Activated naive CD4-positive, alpha-beta T cell treated with anti-CD3 and anti-CD28 coated beads, Interleukin-2, amount 50 U/mL, for 72 hours (primary cell): ENCODE results near the gene RASGRF2. TPM values are rescaled to one million over a fixed set of nuclear protein-coding genes. Genes with fewer than 3 reads are reported as not detected.
A peak's percentile ranks its signal among the peaks of the same experiment; 100 is the strongest.

Experiments
- ATAC-seq, 2 donors: fragments of 150-1000 bp; cut with Tn5 transposase; 2 replicates each; pipeline ENCODE4 v1.10.0; 2021; ENCODE audit warnings: mild to moderate bottlenecking in 2 of 2, moderate library complexity in 2 of 2
- DNase-seq, 2 donors: peaks; one replicate each; pipeline ENCODE4 v3.0.0; 2021 to 2022; ENCODE audit warnings: low spot score in 2 of 2
- H3K27ac Mint-ChIP-seq, 2 donors: one replicate each; pipeline ENCODE4 v1.8.0; 2022; ENCODE audit warnings: mild to moderate bottlenecking in 2 of 2, mixed read lengths in 2 of 2
- H3K36me3 Mint-ChIP-seq, 2 donors: one replicate each; pipeline ENCODE4 v1.8.0; 2022; ENCODE audit warnings: mixed read lengths in 2 of 2
- H3K9me3 Mint-ChIP-seq, 2 donors: one replicate each; pipeline ENCODE4 v1.8.0; 2022; ENCODE audit warnings: mixed read lengths in 2 of 2
- total RNA-seq, 2 donors: library from RNA; stranded (reverse); gene quantifications; one replicate each; pipeline ENCODE4 v1.2.3, GENCODE V29; 2022

Gene RASGRF2
- total RNA-seq, 2 donors from 2014 or later = 13.4 to 14.5 TPM

DNA sequence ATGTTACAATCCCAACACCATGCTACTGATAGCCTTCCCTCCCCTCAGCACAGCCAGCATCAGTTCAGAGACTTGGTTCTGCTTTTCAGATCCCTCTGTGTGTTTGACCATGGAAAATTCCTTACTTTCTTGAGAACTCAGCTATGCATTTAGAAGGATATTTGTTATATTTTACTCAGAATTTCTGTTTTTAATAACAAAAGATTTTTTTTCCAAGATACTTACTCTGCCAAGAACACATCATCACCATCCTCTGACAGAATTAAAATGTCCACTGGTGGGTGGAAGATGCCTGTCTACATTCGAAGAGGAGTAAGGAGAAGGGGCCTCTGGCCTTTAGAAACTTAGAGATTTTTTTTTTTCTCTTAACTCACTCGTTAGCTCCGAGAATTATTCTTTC, 216.9 kb downstream of the RASGRF2 start:
- ATAC-seq (no peak), DNase-seq (no peak)
- Mint-ChIP-seq H3K36me3 (no peaks in the 10 kb centered on the region), H3K9me3 (no peaks in the 10 kb centered on the region), H3K27ac (no peak overlapping the region)

GRCh38 chr5:81179959-81180358, 219.8 kb downstream of the RASGRF2 start:
- no peak overlapping the region for H3K27ac Mint-ChIP-seq
- no peak for DNase-seq
- no peak for ATAC-seq
- H3K9me3 Mint-ChIP-seq = no peaks in the 10 kb centered on the region
- H3K36me3 Mint-ChIP-seq = no peaks in the 10 kb centered on the region

GRCh38 chr5:81180780-81181460, 220.8 kb downstream of the RASGRF2 start:
- DNase-seq (no peak), ATAC-seq (no peak)
- H3K36me3 Mint-ChIP-seq = no peaks in the 10 kb centered on the region
- H3K9me3 Mint-ChIP-seq = no peaks in the 10 kb centered on the region
- H3K27ac Mint-ChIP-seq = no peak overlapping the region

DNA sequence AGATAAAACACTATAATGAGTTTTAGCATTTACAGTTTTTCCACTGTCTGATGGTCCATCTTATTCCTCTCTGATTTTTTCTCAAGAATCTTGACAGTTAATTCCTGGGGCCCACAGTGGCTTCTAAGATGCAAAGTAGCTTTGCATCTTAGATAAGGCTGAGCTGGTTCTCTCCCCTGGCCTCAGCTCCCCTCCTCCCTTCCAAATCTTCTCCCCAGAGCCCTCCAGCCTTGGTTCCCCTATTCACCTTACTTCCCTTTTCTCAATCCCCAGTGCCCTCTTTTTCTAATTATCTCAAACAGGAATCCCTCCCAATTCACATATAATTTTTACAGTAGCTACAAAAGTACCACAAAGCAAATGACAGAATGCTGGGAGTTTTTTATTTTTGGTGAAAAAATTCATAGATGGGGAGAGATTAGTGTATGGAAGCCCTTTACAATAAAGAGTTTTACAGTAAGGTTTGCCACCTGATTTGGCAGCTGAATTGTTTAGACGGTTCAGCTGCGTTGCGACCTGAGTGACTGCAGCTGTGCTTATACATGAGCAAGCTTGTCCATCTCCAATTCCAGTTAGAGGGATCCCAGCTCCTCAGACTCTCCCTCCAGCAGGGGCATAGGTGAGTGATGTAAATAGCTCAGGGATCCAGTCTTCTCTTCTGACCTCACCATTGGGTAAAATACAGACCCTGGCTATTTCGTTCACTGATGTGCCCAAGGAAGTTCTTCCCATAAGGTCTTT, 221.6 kb downstream of the RASGRF2 start:
- DNase-seq = no peak
- ATAC-seq = no peak
- H3K9me3 Mint-ChIP-seq = no peaks in the 10 kb centered on the region
- H3K36me3 Mint-ChIP-seq = no peaks in the 10 kb centered on the region
- peak overlapping the region in 1 of 2 donors; percentile 38 for H3K27ac Mint-ChIP-seq

GRCh38 chr5:81182396-81183390, 222.5 kb downstream of the RASGRF2 start:
- peak overlapping the region in 1 of 2 donors; percentile 58 for H3K27ac Mint-ChIP-seq
- DNase-seq (no peak), ATAC-seq (peak; percentile 44 to 92)
- no peaks in the 10 kb centered on the region for H3K9me3 Mint-ChIP-seq
- H3K36me3 Mint-ChIP-seq = no peaks in the 10 kb centered on the region

DNA sequence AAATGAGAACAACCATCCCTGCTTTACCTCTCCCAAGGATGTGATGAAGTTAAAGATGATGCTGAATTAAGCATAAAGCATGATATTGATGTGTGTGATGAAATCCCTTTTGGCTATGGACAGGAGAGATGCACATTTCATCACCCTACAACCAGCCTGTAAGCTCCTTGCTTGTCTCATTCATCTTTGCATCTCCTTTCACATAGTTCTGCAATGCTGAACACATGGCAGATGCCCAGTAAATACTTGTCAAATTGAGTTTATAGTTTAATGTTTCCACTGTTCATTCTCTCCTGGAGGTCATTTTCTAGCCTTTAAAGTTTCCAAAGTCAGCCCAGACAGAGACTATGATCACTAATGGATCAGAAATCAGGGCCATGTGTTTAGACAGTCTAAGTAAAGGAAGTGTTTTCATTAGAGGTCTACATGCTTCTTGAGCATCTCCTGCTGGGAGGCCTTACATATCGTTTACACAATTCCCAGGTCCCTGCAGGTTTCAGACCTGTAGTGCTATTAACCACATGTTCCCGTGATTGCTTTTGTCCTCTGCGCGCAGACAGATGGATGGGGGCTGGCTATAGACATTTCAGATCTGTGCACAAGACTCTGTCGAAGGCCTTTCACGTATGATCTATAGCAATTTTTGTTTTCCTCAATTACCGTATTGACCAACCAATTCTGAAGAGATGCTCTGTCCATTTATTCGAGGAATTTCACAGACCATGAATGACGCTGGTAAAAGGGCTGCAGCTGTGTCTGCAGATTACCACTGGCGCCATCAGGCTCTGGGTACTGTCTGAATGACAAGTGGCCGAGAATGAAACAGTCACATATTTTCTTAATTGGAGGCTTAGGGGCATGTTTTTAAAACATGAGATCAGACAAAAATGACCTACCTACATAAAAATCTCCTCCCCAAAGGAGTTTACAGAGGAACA, 223.9 kb downstream of the RASGRF2 start:
- H3K9me3 Mint-ChIP-seq = no peaks in the 10 kb centered on the region
- no peaks in the 10 kb centered on the region for H3K36me3 Mint-ChIP-seq
- H3K27ac Mint-ChIP-seq = peak overlapping the region in 1 of 2 donors; percentile 92

GRCh38 chr5:81184749-81185110, 224.6 kb downstream of the RASGRF2 start:
- Mint-ChIP-seq H3K36me3 (no peaks in the 10 kb centered on the region), H3K9me3 (no peaks in the 10 kb centered on the region), H3K27ac (peak overlapping the region in 1 of 2 donors; percentile 92)
- ATAC-seq = no peak
- no peak for DNase-seq

More for the DNA sequence above, 223.9 kb downstream of the RASGRF2 start:
- no peak for ATAC-seq
- DNase-seq = no peak

- DNase-seq = no peak
- Mint-ChIP-seq H3K36me3 (no peaks in the 10 kb centered on the region), H3K9me3 (no peaks in the 10 kb centered on the region), H3K27ac (peak overlapping the region; percentile 54 to 81)
- no peak for ATAC-seq
These were observed 227.7 kb downstream of the RASGRF2 start for GRCh38 chr5:81187885-81188284.

- H3K27ac Mint-ChIP-seq = no peak overlapping the region
- no peaks in the 10 kb centered on the region for H3K36me3 Mint-ChIP-seq
- ATAC-seq = no peak
- no peaks in the 10 kb centered on the region for H3K9me3 Mint-ChIP-seq
- no peak for DNase-seq
These were observed 228.8 kb downstream of the RASGRF2 start for GRCh38 chr5:81188962-81189361.

- peaks cover 0 to 3% of the 10 kb centered on the region in 2 donors for H3K36me3 Mint-ChIP-seq
These were observed 229.8 kb downstream of the RASGRF2 start for GRCh38 chr5:81189875-81190498.

GRCh38 chr5:81191726-81192372, 231.7 kb downstream of the RASGRF2 start:
- H3K36me3 Mint-ChIP-seq = peaks cover 0 to 4% of the 10 kb centered on the region in 2 donors
- ATAC-seq = no peak
- no peaks in the 10 kb centered on the region for H3K9me3 Mint-ChIP-seq
- DNase-seq = no peak
- H3K27ac Mint-ChIP-seq = no peak overlapping the region

More at GRCh38 chr5:81189875-81190498, 229.8 kb downstream of the RASGRF2 start:
- H3K9me3 Mint-ChIP-seq = no peaks in the 10 kb centered on the region
- no peak for DNase-seq
- H3K27ac Mint-ChIP-seq = no peak overlapping the region
- no peak for ATAC-seq

GRCh38 chr5:81192373-81192750, 232.2 kb downstream of the RASGRF2 start:
- Mint-ChIP-seq H3K27ac (peak overlapping the region in 1 of 2 donors; percentile 17), H3K9me3 (no peaks in the 10 kb centered on the region), H3K36me3 (peaks cover 0 to 4% of the 10 kb centered on the region in 2 donors)
- ATAC-seq (no peak), DNase-seq (no peak)

- peak; percentile 98 to 99 for ATAC-seq
These were observed 234.6 kb downstream of the RASGRF2 start for GRCh38 chr5:81194633-81195334.

DNA sequence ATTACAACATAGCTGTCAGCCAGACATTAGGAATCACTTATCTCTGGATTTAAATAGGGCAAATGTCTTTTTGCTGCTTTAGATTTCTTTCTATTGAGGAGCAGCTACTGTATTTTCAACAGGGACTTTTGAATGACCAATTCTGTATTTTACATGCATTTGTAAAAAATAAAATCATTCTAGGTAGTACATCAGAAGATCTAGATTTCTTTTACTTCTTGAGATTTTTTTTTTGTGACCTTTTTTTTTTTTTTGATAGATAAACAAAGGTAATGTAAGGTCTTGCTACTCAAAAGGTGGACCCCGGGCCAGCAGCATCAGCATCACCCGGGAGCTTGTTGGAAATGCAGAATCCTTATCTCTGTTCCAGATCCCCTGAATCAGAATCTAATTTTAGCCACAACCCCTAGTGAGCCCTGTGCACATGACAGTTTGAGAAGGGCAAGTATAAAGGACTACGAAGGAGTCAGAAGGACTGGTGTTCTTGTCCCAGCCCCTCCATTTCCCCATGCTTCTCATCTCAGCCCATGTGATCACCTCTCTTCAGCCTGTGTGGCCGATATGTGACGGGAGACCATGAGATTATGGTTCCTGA, 235.3 kb downstream of the RASGRF2 start:
- peak overlapping the region in 1 of 2 donors; percentile 72 for H3K27ac Mint-ChIP-seq
- no peaks in the 10 kb centered on the region for H3K9me3 Mint-ChIP-seq
- H3K36me3 Mint-ChIP-seq = peaks cover 0 to 4% of the 10 kb centered on the region in 2 donors
- no peak for DNase-seq
- ATAC-seq = no peak

More at GRCh38 chr5:81194633-81195334, 234.6 kb downstream of the RASGRF2 start:
- H3K27ac Mint-ChIP-seq = peak overlapping the region in 1 of 2 donors; percentile 72
- peaks cover 0 to 4% of the 10 kb centered on the region in 2 donors for H3K36me3 Mint-ChIP-seq
- DNase-seq = peak; percentile 77 to 92
- no peaks in the 10 kb centered on the region for H3K9me3 Mint-ChIP-seq
